ENCODE results near the gene CATSPER2. TPM values are rescaled to one million over a fixed set of nuclear protein-coding genes. Genes with fewer than 3 reads are reported as not detected.
"Not testable (repeated sequence)": the region's sequence is repeated elsewhere in the genome, so short reads cannot be mapped to it uniquely, and the experiment has no call there.

CATSPER2 gene
- total RNA-seq = 1.8 TPM

- ATAC-seq = peak; percentile 26
Measured at GRCh38 chr15:43648649-43649429, at the start of gene CATSPER2. TSS of gene CATSPER2 (minus strand) at chr15:43648844. CDS start at chr15:43648061, 783 bp downstream.

DNA sequence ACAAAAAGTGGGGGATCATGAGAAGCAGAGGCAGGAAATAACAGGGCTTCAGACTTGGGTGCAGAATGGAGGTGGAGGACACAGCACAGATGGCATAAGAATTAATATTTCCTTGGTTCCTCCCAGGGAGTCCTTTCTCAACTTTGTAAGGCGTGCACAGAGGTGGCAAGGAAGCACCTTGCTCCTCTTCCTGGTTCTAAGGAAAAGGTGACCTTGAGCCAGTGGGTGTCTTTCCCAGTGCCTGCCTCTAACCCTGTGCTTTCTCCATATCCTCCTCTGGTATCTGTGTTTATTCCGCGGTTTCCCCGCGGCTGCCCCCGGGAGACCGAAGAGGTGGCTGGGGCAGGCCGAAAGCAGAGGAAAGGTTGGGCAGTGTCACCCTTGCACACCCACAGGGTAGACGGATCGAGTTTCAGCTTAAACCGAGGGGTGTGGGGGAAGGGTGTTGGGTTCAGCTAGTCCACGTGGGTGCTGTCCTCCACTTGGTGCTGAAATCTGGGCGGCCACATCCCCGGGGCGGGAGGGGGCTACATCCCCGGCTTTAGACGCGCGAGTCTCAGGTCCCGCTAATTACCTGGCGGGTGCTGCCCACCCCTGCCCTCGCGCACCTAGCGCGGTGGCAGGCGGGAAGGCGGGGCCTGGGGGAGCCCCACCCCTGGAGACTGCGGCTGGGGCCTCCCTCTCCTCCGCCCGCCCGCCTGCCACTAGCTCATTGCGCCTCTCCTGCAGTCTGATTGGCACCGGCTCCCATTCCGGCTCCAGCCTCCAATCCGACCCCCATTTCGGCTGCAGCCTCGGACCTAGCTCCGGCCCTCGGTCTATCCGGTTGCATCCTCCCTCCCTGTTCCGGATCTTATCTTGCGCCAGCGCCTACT is 44.7 kb upstream of the CATSPER2 start, which contains the start of gene CKMT1A:
Gene CKMT1A, plus strand, starts transcription at position 712 of the 875 bp plus-strand sequence. CDS start 192 bp downstream, outside the sequence.
- DNase-seq (ENCODE audit: low spot score) = not testable (repeated sequence)
- peak; percentile 32 for ATAC-seq

More at GRCh38 chr15:43648649-43649429, at the start of gene CATSPER2:
- DNase-seq (ENCODE audit: low spot score) = no peak

- not testable (repeated sequence) for DNase-seq (ENCODE audit: low spot score); ATAC-seq
Measured at GRCh38 chr15:43692679-43693078, 44.0 kb upstream of the CATSPER2 start.

DNA sequence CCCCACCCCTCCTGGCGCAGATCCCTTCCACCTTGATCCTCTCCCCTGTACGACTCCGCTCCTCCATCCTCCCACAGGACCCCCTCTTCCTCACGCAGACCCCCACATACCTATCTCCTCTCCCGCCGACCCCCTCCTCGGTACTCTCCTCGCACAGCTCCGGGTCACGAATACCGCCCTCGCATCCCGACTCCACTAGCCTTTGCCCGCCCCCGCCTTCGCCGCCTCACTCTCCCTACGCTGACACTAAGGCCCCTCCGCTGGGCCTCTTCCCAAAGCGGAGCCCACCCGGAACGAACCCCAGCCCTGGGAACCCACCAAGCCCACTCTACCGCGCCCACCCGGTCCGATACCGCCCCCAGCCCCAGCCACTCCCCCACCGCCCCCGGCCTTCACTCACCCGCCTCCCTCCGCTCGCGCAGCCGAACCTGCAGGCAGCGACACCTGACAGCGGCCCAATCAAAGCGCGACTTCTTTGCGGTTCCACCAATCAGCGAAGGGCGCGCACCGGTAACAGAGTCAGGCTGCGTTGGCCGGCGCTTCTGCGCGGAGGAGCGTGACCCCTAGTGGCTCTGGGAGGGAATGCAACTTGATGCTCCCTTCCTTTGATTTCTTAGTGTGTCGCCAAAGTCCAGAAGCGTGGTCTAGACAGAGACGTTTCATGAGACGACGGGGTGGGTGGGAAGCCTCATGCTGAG is 41.1 kb upstream of the CATSPER2 start:
- not testable (repeated sequence) for DNase-seq (ENCODE audit: low spot score)

DNA sequence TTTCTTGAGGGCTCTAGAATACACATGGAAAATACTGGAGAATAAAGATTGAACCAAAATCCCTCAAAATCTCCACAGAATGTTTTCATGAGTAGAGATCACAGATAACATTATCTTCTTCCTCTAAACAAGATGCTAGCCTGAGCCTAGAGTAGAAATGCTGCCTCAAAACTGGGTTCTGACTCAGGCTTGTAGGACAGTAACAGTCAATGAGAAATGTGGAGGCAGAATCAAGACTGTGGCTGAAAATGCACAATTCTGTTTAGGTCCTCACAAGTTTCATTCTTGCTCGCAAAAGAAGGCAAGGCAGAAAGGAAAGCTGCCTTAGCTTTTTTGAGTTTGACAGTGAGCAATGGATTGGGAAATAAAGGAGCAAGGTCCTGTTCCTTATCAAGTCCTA is 25.5 kb upstream of the CATSPER2 start:
- not testable (repeated sequence) for ATAC-seq

More for the DNA sequence above, 41.1 kb upstream of the CATSPER2 start:
- ATAC-seq = peak; percentile 99

GRCh38 chr15:43666177-43666576 is 17.5 kb upstream of the CATSPER2 start:
- not testable (repeated sequence) for ATAC-seq; DNase-seq (ENCODE audit: low spot score)

More for the DNA sequence above, 25.5 kb upstream of the CATSPER2 start:
- DNase-seq (ENCODE audit: low spot score) = not testable (repeated sequence)

DNA sequence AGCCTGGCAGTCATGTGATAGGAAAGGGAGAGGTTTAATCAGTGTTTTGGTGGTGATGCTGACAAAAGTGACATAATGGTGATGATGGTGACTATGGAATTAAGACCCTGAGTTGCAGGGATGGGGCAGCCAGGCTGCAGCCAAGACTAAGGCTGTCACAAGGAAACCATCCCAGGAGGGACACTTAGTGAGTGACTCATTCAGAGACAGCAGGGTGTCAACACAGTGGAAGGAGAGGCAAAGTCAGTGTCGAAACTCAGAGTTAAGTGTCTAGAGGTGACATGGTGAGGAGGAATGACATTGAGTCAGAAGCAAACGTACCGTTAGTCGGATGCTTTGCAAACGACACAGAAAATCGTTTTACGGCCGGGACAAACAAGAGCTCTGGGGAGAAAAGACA is 14.7 kb upstream of the CATSPER2 start:
- not testable (repeated sequence) for DNase-seq (ENCODE audit: low spot score); ATAC-seq

- not testable (repeated sequence) for DNase-seq (ENCODE audit: low spot score); ATAC-seq
Measured at GRCh38 chr15:43662293-43662692, 13.6 kb upstream of the CATSPER2 start.

DNA sequence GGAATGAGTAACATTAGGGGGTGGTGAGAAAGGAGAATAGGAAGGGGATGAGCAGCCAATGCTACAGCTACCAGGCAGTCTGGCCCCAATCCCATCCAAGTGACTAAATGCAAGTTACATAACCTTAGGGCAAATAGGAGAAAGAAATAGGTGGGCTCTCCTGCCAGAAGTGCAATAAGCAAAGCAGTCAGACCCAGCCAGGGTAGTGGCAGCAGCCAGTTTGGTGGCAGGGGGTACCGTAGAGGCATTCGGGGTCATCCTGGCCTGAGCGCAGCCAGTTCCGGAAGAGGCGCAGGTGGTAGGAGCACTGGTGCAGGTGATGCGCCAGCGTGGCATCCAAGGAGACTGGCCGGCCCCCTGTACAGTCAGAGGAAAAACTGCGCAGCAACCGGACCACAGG is 11.1 kb upstream of the CATSPER2 start:
- ATAC-seq; DNase-seq (ENCODE audit: low spot score): not testable (repeated sequence)

DNA sequence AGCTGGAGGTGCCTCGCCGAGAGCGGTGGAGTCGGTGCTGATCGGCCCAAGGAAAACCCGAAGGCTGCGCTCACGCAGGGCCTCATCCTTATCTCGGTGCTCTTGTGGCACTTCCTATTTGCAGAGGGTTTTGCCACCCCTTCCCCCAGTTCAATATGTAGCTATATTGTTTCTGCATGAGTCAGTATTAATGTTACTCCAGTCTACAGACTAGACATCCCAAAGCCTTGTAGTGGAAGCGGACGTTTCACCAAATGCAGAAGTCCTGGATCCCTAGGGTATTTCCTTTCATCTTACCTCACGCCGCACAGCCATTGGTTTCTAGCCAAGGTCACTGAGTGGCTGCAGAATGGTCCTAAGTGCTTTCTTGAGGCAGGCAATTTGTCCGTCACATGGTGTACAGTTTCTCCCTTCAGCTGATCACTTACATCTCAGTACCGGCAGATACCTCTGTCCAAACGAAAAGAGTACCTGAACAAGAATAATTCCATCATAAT is 834 bp upstream of the CATSPER2 start:
- ATAC-seq = peak; percentile 17
- DNase-seq (ENCODE audit: low spot score) = not testable (repeated sequence)

GRCh38 chr15:43638464-43639204 is 10.0 kb downstream of the CATSPER2 start:
- ATAC-seq; DNase-seq (ENCODE audit: low spot score): not testable (repeated sequence)

DNA sequence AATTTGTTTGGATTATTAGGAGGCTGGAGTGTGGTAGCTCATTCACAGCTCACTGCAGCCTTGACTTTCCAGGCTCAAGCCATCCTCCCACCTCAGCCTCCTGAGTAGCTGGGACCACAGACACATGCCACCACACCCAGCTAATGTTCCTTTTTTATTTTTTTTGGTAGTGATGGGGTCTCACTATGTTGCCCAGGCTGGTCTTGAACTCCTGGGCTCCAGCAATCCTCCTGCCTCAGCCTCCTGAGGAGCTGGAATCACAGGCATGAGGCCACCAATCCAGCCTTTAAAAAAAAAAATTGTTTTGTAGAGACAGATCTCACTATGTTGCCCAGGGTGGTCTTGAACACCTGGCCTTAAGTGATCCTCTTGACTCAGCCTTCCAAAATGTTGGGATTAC is 21.7 kb downstream of the CATSPER2 start:
- not testable (repeated sequence) for DNase-seq (ENCODE audit: low spot score); ATAC-seq

GRCh38 chr15:43625106-43625505 is 23.5 kb downstream of the CATSPER2 start:
- ATAC-seq (no peak), DNase-seq (ENCODE audit: low spot score) (no peak)

GRCh38 chr15:43622068-43622799 is 26.4 kb downstream of the CATSPER2 start:
- not testable (repeated sequence) for DNase-seq (ENCODE audit: low spot score)
- peak; percentile 49 for ATAC-seq

DNA sequence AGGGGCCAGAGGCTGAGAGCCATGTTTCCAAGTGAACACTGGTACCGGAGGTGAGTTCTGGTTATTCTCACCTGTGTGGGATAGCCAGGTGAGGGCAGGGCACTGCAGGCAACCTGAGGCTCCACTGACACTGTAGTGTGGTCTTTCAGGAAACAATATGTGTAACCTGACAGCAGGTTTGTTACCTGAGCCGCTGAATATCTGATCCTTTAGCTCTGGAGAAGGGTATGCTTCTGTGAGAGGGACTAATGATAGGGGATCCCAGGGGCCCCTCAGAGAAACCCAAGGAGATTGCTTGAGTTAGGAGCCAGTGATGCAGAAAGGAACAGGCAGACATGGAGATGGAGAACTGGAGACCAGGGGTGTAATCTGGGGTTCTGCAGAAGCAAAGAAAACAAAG is 29.9 kb downstream of the CATSPER2 start, which contains the start of gene STRC:
Gene STRC, minus strand, starts transcription at position 101 of the 400 bp plus-strand sequence. Its CDS starts 78 bp downstream, at position 23.
- ATAC-seq; DNase-seq (ENCODE audit: low spot score): not testable (repeated sequence)

GRCh38 chr15:43617750-43618149 is 30.9 kb downstream of the CATSPER2 start:
- ATAC-seq; DNase-seq (ENCODE audit: low spot score): not testable (repeated sequence)

GRCh38 chr15:43602233-43602632 is 46.4 kb downstream of the CATSPER2 start:
- ATAC-seq = not testable (repeated sequence)

GRCh38 chr15:43600200-43600599 is 48.4 kb downstream of the CATSPER2 start:
- not testable (repeated sequence) for ATAC-seq; DNase-seq (ENCODE audit: low spot score)

More at GRCh38 chr15:43602233-43602632, 46.4 kb downstream of the CATSPER2 start:
- DNase-seq (ENCODE audit: low spot score) = not testable (repeated sequence)
